ENCODE measurements around the gene SLC13A4. TPM values are rescaled to one million over a fixed set of nuclear protein-coding genes. Genes with fewer than 3 reads are reported as not detected.
"Not testable (repeated sequence)": the region's sequence is repeated elsewhere in the genome, so short reads cannot be mapped to it uniquely, and the experiment has no call there.

SLC13A4 gene
- total RNA-seq, 1 donor from 2014 or later, result 0.08 TPM

DNA sequence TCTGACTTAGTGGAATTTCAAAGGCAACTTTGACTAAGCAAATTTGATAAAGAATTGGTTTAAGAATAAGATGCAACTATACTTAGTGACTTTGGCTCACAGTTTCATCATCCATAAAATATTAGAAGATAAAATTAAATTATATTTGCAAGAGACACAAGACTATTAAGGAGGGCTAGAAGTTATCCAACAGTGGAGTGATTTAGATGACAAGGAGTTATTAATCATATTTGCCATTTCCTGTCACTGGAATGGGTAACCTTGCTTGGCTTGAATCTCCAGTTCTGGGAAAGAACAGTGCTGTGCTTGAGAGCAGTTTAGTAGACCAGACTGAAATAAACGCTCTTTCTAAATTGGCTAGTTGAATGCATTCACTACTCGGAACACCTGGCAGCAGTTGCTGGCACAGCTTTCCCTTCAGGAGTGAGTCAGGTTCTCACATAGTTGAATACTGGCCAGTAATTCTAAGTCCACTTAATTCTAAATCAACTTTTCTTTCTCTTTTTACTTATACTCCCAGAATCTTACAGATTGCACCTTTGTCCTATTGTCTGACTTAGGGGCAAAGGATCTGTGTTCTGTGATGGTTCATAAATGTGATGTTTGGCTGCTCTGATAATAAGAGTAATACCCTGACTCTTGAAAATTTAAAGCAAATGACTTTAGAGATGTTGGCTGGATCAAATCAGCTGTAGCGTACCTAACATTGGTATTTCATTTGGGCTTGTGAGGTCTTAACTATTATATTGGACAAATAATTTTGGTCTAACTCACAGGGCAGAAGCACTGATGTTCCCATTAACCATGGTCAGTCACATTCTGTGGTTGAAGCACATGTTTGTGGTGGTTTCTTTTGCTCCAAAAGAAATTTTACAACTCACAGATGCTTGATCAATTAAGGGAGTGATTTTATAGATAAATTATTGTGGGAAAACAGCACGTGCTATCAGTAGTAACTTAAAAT lies 49.1 kb downstream of the SLC13A4 start:
- TF ChIP-seq, protein P1, sequence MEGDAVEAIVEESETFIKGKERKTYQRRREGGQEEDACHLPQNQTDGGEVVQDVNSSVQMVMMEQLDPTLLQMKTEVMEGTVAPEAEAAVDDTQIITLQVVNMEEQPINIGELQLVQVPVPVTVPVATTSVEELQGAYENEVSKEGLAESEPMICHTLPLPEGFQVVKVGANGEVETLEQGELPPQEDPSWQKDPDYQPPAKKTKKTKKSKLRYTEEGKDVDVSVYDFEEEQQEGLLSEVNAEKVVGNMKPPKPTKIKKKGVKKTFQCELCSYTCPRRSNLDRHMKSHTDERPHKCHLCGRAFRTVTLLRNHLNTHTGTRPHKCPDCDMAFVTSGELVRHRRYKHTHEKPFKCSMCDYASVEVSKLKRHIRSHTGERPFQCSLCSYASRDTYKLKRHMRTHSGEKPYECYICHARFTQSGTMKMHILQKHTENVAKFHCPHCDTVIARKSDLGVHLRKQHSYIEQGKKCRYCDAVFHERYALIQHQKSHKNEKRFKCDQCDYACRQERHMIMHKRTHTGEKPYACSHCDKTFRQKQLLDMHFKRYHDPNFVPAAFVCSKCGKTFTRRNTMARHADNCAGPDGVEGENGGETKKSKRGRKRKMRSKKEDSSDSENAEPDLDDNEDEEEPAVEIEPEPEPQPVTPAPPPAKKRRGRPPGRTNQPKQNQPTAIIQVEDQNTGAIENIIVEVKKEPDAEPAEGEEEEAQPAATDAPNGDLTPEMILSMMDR (IDR thresholded peaks at IDR 0.05; ENCODE audit: insufficient read depth, low read length, poor library complexity, severe bottlenecking), result no peak
- H3K4me3 ChIP-seq (ENCODE audit: low read depth, low read length), result no peak overlapping the region
- H3K27me3 ChIP-seq (ENCODE audit: control insufficient read depth, insufficient read depth, low read length), result no peaks in the 10 kb centered on the region
- no peak for DNase-seq (ENCODE audit: low read depth)
- H3K36me3 ChIP-seq (ENCODE audit: control insufficient read depth, insufficient read depth, low read length), result no peaks in the 10 kb centered on the region

DNA sequence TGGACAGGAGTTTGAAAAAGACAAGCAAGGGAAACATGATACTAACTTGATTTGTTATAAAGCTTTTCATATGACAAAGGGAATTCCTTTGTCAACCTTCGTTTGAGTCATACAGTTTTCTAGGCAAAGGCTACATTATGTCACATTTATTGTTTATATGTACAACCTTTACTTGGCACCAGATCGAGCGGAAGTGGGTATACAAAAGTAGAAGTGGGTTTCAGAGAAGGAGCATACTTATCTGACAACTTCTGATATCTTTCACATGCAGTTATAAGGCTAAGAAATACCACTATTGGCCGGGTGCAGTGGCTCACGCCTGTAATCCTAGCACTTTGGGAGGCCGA lies 54.7 kb downstream of the SLC13A4 start:
- TF ChIP-seq, protein P1 (IDR thresholded peaks at IDR 0.05; ENCODE audit: insufficient read depth, low read length, poor library complexity, severe bottlenecking), result no peak
- Histone ChIP-seq H3K36me3 (ENCODE audit: control insufficient read depth, insufficient read depth, low read length) (no peaks in the 10 kb centered on the region), H3K4me3 (ENCODE audit: low read depth, low read length) (no peak overlapping the region), H3K27me3 (ENCODE audit: control insufficient read depth, insufficient read depth, low read length) (no peaks in the 10 kb centered on the region)
- no peak for DNase-seq (ENCODE audit: low read depth)

DNA sequence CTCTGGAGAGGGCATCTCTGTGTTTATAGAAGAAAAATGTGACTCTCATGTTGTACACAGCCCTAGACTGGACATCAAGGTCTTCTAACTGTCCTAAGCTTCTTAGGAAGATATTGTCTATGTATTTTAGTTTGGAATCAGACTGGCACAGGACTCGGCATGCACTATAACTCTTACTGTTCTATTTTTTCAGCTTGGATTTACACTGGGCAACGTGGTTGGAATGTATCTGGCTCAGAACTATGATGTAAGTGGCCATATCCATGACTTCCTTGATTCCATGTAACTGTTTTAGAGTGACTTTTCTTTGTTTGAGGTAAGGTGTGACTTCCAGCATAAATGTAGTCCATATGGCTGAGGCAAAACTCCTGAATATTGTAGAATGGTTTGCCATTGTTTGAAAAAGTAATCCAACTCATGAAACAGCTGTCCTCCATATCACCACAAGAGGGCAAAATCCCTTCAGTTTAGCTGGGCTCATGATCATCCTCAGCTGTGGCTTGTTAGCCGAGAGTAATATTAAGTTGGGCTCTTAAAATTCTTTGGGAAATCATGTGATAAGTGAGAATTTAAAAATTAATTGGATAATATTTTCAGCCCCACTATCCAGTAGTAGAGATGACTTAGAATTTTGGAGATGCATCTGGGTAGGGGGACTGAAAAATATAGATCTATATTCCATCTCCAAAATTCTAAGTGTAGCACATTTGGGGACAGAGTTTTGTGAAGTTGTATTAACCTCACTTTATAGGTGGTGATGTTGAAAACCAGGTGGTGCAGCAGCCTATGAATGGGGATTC lies 55.2 kb downstream of the SLC13A4 start:
- H3K27me3 ChIP-seq (ENCODE audit: control insufficient read depth, insufficient read depth, low read length), result no peaks in the 10 kb centered on the region
- DNase-seq (ENCODE audit: low read depth), result no peak
- no peaks in the 10 kb centered on the region for H3K36me3 ChIP-seq (ENCODE audit: control insufficient read depth, insufficient read depth, low read length)
- H3K4me3 ChIP-seq (ENCODE audit: low read depth, low read length), result no peak overlapping the region
- TF ChIP-seq, protein P1 (IDR thresholded peaks at IDR 0.05; ENCODE audit: insufficient read depth, low read length, poor library complexity, severe bottlenecking), result peak; percentile 84

DNA sequence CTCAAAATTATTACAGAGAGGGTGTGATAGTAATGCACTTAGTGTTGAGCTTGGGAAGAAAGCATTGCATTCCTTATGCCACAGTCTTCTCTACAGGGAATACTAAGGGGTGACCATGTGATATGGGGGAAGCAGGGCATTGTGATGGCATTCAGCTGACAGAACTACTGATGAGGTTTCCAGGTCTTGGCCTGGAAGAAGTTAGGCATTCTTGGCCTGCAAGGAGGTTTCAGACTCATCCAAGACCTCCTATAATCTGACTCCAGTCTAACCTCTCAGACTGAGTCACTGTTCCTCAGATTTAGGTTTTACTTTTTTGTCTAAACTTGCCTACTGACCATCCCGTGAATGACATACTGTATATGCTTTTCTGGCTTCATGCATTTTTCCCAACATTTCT lies 57.8 kb downstream of the SLC13A4 start:
- H3K4me3 ChIP-seq (ENCODE audit: low read depth, low read length), result no peak overlapping the region
- no peaks in the 10 kb centered on the region for H3K27me3 ChIP-seq (ENCODE audit: control insufficient read depth, insufficient read depth, low read length)
- no peak for DNase-seq (ENCODE audit: low read depth)
- H3K36me3 ChIP-seq (ENCODE audit: control insufficient read depth, insufficient read depth, low read length), result no peaks in the 10 kb centered on the region
- TF ChIP-seq, protein P1 (IDR thresholded peaks at IDR 0.05; ENCODE audit: insufficient read depth, low read length, poor library complexity, severe bottlenecking), result no peak

DNA sequence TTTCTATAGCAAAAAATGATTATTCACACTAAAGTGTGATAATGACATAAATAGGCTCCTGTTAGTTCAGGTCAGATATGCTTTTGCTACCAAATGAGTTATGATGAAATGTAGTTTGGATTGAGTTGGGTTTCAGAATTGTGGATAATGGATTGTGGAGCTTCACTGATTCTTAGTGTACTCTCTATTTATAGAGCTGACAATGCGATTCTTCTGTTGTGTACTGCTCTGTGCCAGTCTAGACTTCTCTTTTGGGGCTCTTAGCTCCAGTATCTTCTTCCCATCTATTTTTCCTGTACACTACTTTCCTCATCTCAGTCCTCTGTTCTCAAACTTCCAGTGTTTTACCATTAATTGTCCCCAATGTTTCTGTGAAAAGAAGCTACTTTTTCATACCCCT lies 58.2 kb downstream of the SLC13A4 start:
- Histone ChIP-seq H3K4me3 (ENCODE audit: low read depth, low read length) (no peak overlapping the region), H3K27me3 (ENCODE audit: control insufficient read depth, insufficient read depth, low read length) (no peaks in the 10 kb centered on the region), H3K36me3 (ENCODE audit: control insufficient read depth, insufficient read depth, low read length) (no peaks in the 10 kb centered on the region)
- TF ChIP-seq, protein P1 (IDR thresholded peaks at IDR 0.05; ENCODE audit: insufficient read depth, low read length, poor library complexity, severe bottlenecking), result no peak
- DNase-seq (ENCODE audit: low read depth), result no peak

DNA sequence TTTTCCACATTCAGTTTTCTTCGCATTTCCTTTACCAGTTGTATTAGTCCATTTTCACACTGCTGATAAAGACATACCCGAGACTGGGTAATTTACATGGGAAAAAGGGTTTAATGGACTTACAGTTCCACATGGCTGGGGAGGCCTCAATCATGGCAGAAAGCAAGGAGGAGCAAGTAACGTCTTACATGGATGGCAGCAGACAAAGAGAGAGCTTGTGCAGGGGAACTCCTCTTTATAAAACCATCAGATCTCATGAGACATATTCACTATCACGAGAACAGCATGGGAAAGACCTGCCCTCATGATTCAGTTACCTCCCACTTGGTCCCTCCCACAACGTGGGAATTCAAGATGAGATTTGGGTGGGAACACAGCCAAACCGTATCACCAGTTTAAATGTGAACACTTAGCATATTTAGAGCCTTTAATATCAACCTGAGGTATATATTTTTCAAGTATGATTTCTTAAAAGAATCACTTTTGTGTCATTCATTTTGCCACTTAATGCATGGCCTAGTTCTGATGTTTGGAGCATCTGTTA lies 59.1 kb downstream of the SLC13A4 start:
- not testable (repeated sequence) for H3K27me3 ChIP-seq (ENCODE audit: control insufficient read depth, insufficient read depth, low read length); DNase-seq (ENCODE audit: low read depth); H3K4me3 ChIP-seq (ENCODE audit: low read depth, low read length); H3K36me3 ChIP-seq (ENCODE audit: control insufficient read depth, insufficient read depth, low read length)

DNA sequence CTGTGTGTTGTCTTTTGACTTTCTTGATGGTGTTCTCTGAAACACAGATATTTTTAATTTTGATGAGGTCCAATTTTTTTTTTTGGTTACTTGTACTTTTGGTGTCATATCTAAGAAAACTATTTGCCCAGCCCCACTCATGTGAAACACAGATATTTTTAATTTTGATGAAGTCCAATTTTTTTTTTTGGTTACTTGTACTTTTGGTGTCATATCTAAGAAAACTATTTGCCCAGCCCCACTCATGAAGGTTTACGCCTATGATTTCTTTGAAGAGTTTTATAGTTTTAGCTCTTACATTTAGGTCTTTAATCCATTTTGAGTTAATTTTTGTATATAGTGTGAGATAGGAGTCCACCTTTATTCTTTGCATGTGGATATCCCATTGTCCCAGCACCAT lies 60.4 kb downstream of the SLC13A4 start:
- not testable (repeated sequence) for H3K27me3 ChIP-seq (ENCODE audit: control insufficient read depth, insufficient read depth, low read length); H3K4me3 ChIP-seq (ENCODE audit: low read depth, low read length); DNase-seq (ENCODE audit: low read depth); H3K36me3 ChIP-seq (ENCODE audit: control insufficient read depth, insufficient read depth, low read length)

All from kidney epithelial cell (primary cell).